Measurements from ENCODE around the gene CTSZ. TPM values are rescaled to one million over a fixed set of nuclear protein-coding genes. Genes with fewer than 3 reads are reported as not detected.

The CTSZ gene
- total and polyA plus RNA-seq, 11 donors: 92.2 to 482 (median 130) TPM

DNA sequence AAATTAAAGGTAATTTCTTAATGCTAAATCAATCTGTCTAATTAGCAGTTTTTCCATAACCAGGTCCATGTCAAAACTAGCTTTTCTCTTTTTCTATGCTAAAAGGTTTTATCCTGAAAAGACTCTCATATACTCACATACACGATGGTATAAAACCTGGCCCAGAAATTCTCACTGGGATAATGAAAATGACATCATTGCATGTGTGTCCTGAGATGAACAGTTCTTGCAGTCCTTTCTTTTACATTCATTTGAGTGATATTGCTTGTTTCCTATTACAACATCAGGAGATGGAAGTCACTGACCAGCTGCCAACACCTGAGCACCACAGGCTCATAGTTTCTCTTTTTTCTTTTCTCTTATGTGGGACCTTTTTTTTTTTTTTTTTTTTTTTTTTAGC is 43.4 kb upstream of the CTSZ start:
- DNase-seq (no peak), ATAC-seq (no peak)
- Histone ChIP-seq H3K4me3 (no peak overlapping the region), H3K9me3 (no peaks in the 10 kb centered on the region), H3K36me3 (no peaks in the 10 kb centered on the region), H3K27ac (no peak overlapping the region), H3K4me1 (peaks cover 0 to 10% (median 0%) of the 10 kb centered on the region in 12 donors), H3K27me3 (peaks cover 0 to 18% (median 0%) of the 10 kb centered on the region in 9 donors)
- TF ChIP-seq, protein P1, sequence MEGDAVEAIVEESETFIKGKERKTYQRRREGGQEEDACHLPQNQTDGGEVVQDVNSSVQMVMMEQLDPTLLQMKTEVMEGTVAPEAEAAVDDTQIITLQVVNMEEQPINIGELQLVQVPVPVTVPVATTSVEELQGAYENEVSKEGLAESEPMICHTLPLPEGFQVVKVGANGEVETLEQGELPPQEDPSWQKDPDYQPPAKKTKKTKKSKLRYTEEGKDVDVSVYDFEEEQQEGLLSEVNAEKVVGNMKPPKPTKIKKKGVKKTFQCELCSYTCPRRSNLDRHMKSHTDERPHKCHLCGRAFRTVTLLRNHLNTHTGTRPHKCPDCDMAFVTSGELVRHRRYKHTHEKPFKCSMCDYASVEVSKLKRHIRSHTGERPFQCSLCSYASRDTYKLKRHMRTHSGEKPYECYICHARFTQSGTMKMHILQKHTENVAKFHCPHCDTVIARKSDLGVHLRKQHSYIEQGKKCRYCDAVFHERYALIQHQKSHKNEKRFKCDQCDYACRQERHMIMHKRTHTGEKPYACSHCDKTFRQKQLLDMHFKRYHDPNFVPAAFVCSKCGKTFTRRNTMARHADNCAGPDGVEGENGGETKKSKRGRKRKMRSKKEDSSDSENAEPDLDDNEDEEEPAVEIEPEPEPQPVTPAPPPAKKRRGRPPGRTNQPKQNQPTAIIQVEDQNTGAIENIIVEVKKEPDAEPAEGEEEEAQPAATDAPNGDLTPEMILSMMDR (IDR thresholded peaks at IDR 0.05): no peak
- TF ChIP-seq POLR2A (IDR thresholded peaks at IDR 0.05): no peak
- intact Hi-C loops (cut with DNase I): loop anchor here in 4 of 10 donors (10.0 kb wide), 2 partner anchors 174 to 354 kb away; no protein-coding TSS in a partner anchor
- 55 to 70% (median 67%) methylated on average over 1 of the region's 1 CpG for WGBS, 4 donors

DNA sequence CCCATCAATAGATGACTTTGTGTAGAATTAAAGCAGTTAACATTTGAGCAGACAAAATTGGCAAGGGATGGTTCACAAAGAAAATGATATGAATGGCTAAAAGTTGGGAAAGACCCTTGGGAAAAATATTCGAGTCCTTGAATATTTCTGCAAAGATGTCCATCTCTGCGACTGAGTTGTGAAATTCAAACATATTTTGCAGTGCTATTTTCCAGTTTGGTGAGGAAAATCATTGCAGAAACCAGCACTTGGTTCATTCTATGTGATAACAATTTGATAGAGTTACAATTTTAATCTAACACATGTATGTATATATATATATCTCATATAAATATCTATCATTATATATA is 41.6 kb upstream of the CTSZ start:
- WGBS, 4 donors: 79 to 81% (median 80%) methylated on average over 2 of the region's 2 CpGs
- ATAC-seq (no peak), DNase-seq (no peak)
- TF ChIP-seq, protein P1 (IDR thresholded peaks at IDR 0.05): no peak
- TF ChIP-seq POLR2A (IDR thresholded peaks at IDR 0.05): no peak
- H3K36me3 ChIP-seq: no peaks in the 10 kb centered on the region
- peaks cover 0 to 11% (median 0%) of the 10 kb centered on the region in 12 donors for H3K4me1 ChIP-seq
- no peak overlapping the region for H3K4me3 ChIP-seq
- H3K9me3 ChIP-seq: no peaks in the 10 kb centered on the region
- intact Hi-C loops (cut with DNase I): loop anchor here in 1 of 10 donors (10.0 kb wide), 1 partner anchor 174 kb away; no protein-coding TSS in a partner anchor
- no peak overlapping the region for H3K27ac ChIP-seq
- peaks cover 0 to 18% (median 0%) of the 10 kb centered on the region in 9 donors for H3K27me3 ChIP-seq

DNA sequence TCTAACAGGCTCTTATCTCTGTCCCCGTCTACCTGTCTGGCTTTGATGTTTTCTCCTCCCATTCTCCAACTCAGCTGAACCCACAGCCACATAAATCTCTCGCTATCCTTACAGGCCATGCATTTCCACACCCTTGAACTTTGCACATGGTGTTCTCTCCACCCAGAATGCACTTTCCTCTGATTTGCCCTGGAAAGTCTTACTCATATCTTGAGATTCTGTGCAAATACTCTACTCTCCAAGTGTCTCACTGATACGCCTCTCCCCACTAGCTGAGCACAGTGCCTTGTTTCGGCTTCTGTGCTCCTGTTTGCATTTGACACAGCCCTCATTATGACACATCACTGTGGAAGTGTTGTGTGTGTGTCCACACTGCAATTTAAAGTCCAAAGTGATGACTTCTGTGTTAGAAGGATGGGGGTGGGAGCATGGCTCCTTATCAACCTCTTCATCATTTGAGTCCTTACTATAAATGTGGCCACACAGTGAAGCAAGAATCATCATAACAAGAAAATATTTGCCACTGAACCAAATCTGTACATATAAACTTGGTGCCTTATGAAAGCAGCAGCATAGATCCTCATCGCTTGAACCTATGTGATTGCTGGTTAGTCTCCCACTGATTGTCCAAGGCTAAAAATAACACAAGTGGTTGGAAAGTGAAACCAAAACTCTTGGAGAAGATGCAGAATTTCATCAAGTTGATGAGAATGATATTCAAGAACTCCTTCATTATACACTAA is 41.1 kb upstream of the CTSZ start:
- ATAC-seq: no peak
- H3K4me3 ChIP-seq: no peak overlapping the region
- no peaks in the 10 kb centered on the region for H3K9me3 ChIP-seq
- 84 to 87% (median 86%) methylated on average over 5 of the region's 5 CpGs for WGBS, 4 donors
- H3K27me3 ChIP-seq: peaks cover 0 to 18% (median 0%) of the 10 kb centered on the region in 9 donors
- peaks cover 0 to 17% (median 5%) of the 10 kb centered on the region in 12 donors for H3K4me1 ChIP-seq
- TF ChIP-seq POLR2A (IDR thresholded peaks at IDR 0.05): no peak
- TF ChIP-seq, protein P1 (IDR thresholded peaks at IDR 0.05): no peak
- no peak for DNase-seq
- H3K36me3 ChIP-seq: no peaks in the 10 kb centered on the region
- H3K27ac ChIP-seq: no peak overlapping the region
- intact Hi-C loops (cut with DNase I): loop anchor here in 1 of 10 donors (10.0 kb wide), 1 partner anchor 173 kb away; no protein-coding TSS in a partner anchor

DNA sequence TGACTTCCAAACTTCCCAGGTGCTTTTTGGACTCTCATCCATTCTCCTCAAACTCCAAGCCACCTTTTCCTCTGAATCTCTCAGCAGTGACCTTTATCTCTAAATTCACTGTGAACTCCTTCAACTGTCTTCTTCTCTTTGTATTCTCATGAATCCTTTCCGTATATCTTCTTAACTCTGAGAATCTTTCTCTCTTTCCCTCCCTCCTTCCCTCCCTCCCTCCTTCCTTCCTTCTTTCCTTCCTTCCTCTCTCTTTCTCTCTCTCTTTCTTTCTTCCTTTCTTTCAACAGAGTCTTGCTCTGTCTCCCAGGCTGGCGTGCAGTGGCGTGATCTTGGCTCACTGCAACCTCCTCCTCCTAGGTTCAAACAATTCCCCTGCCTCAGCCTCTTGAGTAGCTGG is 39.8 kb upstream of the CTSZ start:
- Histone ChIP-seq H3K4me3 (no peak overlapping the region), H3K27me3 (peaks cover 0 to 18% (median 0%) of the 10 kb centered on the region in 9 donors), H3K4me1 (peaks cover 1 to 21% (median 8%) of the 10 kb centered on the region in 12 donors), H3K27ac (no peak overlapping the region), H3K36me3 (no peaks in the 10 kb centered on the region), H3K9me3 (no peaks in the 10 kb centered on the region)
- DNase-seq (no peak), ATAC-seq (no peak)
- intact Hi-C loops (cut with DNase I): loop anchor here in 1 of 10 donors (10.0 kb wide), 1 partner anchor 172 kb away; no protein-coding TSS in a partner anchor
- TF ChIP-seq, protein P1 (IDR thresholded peaks at IDR 0.05): no peak
- TF ChIP-seq POLR2A (IDR thresholded peaks at IDR 0.05): no peak
- WGBS, 4 donors: 89 to 94% (median 92%) methylated on average over 3 of the region's 3 CpGs

Measured in heart left ventricle (tissue), 16 donors.